DND-41 (cell line): ENCODE measurements around the gene DLGAP1.

ENCODE experiments used
- ATAC-seq: fragments of 200-7000 bp; cut with Tn5 transposase; 3 replicates; pipeline ENCODE4 v1.9.1; 2021; ENCODE audit warnings: low read depth; ENCODE audit not compliant: insufficient read depth
- DNase-seq: peaks from one replicate; pipeline ENCODE4 v3.0.0-alpha.2; 2020
- H2AFZ ChIP-seq: 2 replicates; pipeline ENCODE4 v1.6.0; 2012; ENCODE audit warnings: low read depth, low read length
- H3K27ac ChIP-seq: 2 replicates; pipeline ENCODE4 v1.5.1; 2012; ENCODE audit warnings: low read length, inconsistent platforms
- H3K27me3 ChIP-seq: fragments of 200-600 bp; sonication (generic); 2 replicates; pipeline ENCODE4 v1.6.0; 2012; ENCODE audit warnings: low read length, mild to moderate bottlenecking, inconsistent platforms; ENCODE audit not compliant: insufficient read depth, poor library complexity
- H3K36me3 ChIP-seq: 2 replicates; pipeline ENCODE4 v1.5.1; 2012; ENCODE audit warnings: low read length, inconsistent platforms; ENCODE audit not compliant: insufficient read depth
- H3K4me1 ChIP-seq: 2 replicates; pipeline ENCODE4 v1.5.1; 2012; ENCODE audit warnings: mild to moderate bottlenecking, low read length; ENCODE audit not compliant: insufficient read depth
- H3K4me2 ChIP-seq: 2 replicates; pipeline ENCODE4 v1.6.0; 2012; ENCODE audit warnings: mild to moderate bottlenecking, moderate library complexity, low read length, inconsistent platforms; ENCODE audit not compliant: insufficient read depth
- H3K4me3 ChIP-seq, 2 experiments: fragments of 200-600 bp in 1 of 2; shearing (Covaris generic) in 1 of 2; 2 replicates each; pipeline ENCODE4 v1.5.1; 2012 to 2016; ENCODE audit warnings: inconsistent platforms in 2 of 2, low read length in 2 of 2, mild to moderate bottlenecking in 2 of 2, low read depth in 1 of 2, moderate library complexity in 1 of 2
- H3K79me2 ChIP-seq: 2 replicates; pipeline ENCODE4 v1.6.0; 2012; ENCODE audit warnings: low read length, inconsistent platforms; ENCODE audit not compliant: insufficient read depth
- H3K9ac ChIP-seq: 2 replicates; pipeline ENCODE4 v1.6.0; 2012; ENCODE audit warnings: low read depth, mild to moderate bottlenecking, inconsistent platforms, low read length, moderate library complexity
- H3K9me3 ChIP-seq: 2 replicates; pipeline ENCODE4 v1.5.1; 2012; ENCODE audit warnings: low read length, moderate library complexity, mild to moderate bottlenecking, inconsistent platforms; ENCODE audit not compliant: insufficient read depth, severe bottlenecking
- H4K20me1 ChIP-seq: 2 replicates; pipeline ENCODE4 v1.6.0; 2012; ENCODE audit warnings: low read length; ENCODE audit not compliant: insufficient read depth
- CTCF ChIP-seq: IDR thresholded peaks from 2 replicates; pipeline ENCODE4 v1.5.1; 2012; ENCODE audit warnings: borderline replicate concordance, low read length, moderate library complexity, mild to moderate bottlenecking; ENCODE audit not compliant: poor library complexity, severe bottlenecking; ENCODE audit errors: extremely low read depth
- EZH2 ChIP-seq: IDR thresholded peaks from 3 replicates; pipeline ENCODE4 v1.6.1; 2012; ENCODE audit warnings: borderline replicate concordance, low read depth, mild to moderate bottlenecking, moderate library complexity, low read length, inconsistent platforms; ENCODE audit not compliant: severe bottlenecking

Gene DLGAP1

GRCh38 chr18:4125224-4125623 lies 329.9 kb downstream of the DLGAP1 start:
- Histone ChIP-seq H3K4me2 (no peak overlapping the region), H3K4me3 (no peak overlapping the region), H4K20me1 (no peaks in the 10 kb centered on the region), H3K27me3 (no peaks in the 10 kb centered on the region), H3K36me3 (no peaks in the 10 kb centered on the region), H3K79me2 (no peaks in the 10 kb centered on the region), H3K9me3 (no peaks in the 10 kb centered on the region), H3K9ac (no peak overlapping the region), H3K4me1 (no peaks in the 10 kb centered on the region), H2AFZ (no peak overlapping the region), H3K27ac (no peak overlapping the region)
- DNase-seq (no peak), ATAC-seq (no peak)
- TF ChIP-seq EZH2 (no peak), CTCF (no peak)

- Histone ChIP-seq H3K4me2 (no peak overlapping the region), H3K27me3 (no peaks in the 10 kb centered on the region), H4K20me1 (no peaks in the 10 kb centered on the region), H3K27ac (no peak overlapping the region), H2AFZ (no peak overlapping the region), H3K79me2 (no peaks in the 10 kb centered on the region), H3K9me3 (no peaks in the 10 kb centered on the region), H3K36me3 (no peaks in the 10 kb centered on the region), H3K4me1 (no peaks in the 10 kb centered on the region), H3K4me3 (no peak overlapping the region), H3K9ac (no peak overlapping the region)
- ATAC-seq (no peak), DNase-seq (no peak)
- TF ChIP-seq EZH2, result no peak
- TF ChIP-seq CTCF, result no peak
Observed at GRCh38 chr18:4119813-4120212, 335.3 kb downstream of the DLGAP1 start.

- no peak for ATAC-seq
- TF ChIP-seq EZH2, result no peak
- H3K4me3 ChIP-seq, result no peak overlapping the region
- no peak overlapping the region for H3K27ac ChIP-seq
- H3K36me3 ChIP-seq, result no peaks in the 10 kb centered on the region
- H3K27me3 ChIP-seq, result no peaks in the 10 kb centered on the region
- H3K9ac ChIP-seq, result no peak overlapping the region
- H2AFZ ChIP-seq, result no peak overlapping the region
- H3K4me2 ChIP-seq, result no peak overlapping the region
- H3K4me1 ChIP-seq, result no peaks in the 10 kb centered on the region
- DNase-seq, result no peak
- H3K9me3 ChIP-seq, result no peaks in the 10 kb centered on the region
- no peaks in the 10 kb centered on the region for H4K20me1 ChIP-seq
- H3K79me2 ChIP-seq, result no peaks in the 10 kb centered on the region
Observed at GRCh38 chr18:4119127-4119648, 335.9 kb downstream of the DLGAP1 start.

- Histone ChIP-seq H3K4me2 (no peak overlapping the region), H3K9me3 (no peaks in the 10 kb centered on the region), H3K4me1 (no peaks in the 10 kb centered on the region), H3K9ac (no peak overlapping the region), H3K27me3 (no peaks in the 10 kb centered on the region), H2AFZ (no peak overlapping the region), H3K4me3 (no peak overlapping the region), H3K79me2 (no peaks in the 10 kb centered on the region), H4K20me1 (no peaks in the 10 kb centered on the region), H3K36me3 (no peaks in the 10 kb centered on the region), H3K27ac (no peak overlapping the region)
- ATAC-seq (no peak), DNase-seq (no peak)
- TF ChIP-seq EZH2 (no peak), CTCF (no peak)
Observed at GRCh38 chr18:4108016-4108415, 347.1 kb downstream of the DLGAP1 start.
